Central memory CD4-positive, alpha-beta T cell (primary cell): ENCODE data around the gene FGF18.

ENCODE experiments used
- DNase-seq: peaks from one replicate; pipeline ENCODE4 v3.0.0; 2022

FGF18 gene

DNA sequence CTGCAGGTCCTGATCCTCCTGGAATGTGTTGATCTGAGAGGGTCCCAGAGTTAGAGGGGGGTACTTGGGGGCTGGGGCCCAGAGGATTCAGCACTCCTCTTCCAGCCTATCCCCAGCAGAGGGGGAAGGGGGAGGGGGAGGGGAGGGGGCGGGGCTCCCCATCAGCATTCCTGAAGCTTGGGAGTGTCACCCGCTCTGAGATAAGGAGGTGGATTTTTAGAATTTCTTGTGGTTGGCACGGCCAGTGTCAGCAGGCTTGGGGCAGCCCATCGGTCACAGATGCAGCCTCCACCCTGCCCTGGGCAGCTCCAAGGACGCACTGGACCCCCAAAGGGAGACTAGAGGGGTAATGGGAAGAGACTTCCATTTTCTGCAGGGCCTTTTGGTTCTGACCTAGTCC lies 5.3 kb downstream of the FGF18 start:
- DNase-seq: no peak

DNA sequence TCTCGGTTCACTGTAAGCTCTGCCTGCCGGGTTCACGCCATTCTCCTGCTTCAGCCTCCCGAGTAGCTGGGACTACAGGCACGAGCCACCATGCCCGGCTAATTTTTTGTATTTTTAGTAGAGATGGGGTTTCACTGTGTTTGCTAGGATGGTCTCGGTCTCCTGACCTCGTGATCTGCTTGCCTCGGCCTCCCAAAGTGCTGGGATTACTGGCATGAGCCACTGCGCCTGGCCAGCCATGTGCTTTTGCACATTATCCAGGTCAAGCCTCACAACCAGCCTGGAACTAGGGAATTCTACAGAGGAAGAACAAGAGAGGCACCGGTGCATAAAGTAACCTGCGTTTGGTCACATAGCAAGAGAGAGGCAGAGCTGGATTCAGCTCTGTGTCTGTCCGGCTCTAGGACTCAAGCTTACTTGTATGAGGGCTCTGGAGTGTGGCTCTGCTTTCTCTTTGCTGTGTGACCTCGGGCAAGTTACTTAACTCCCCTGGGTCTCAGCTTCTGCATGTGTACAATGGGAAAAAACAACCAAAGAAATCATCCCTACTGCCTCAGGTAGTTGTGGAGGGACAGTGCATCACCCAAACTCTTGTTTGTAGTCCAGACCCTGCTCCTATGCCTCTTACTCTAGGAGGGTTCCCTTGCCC lies 6.3 kb downstream of the FGF18 start:
- DNase-seq: no peak

DNA sequence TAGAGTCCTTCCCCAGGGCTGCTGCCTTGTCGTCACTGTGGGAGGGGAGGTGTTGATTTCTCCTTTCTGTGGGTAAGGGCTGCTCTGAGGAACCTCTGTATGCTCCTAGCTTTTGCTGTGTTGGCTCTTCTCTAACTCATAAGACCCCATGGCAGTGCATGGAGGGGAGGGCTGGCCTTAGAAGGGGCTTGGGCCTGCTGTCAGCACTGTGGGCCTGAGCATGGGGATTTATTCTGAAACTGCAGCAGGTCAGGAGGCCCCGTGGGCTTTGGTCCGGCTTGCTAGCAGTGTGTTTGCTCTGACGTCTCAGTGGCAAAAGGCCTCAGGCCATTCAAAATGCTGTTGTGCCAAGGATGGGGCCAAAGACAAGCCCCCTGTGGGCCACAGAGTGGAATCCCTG lies 6.8 kb downstream of the FGF18 start:
- no peak for DNase-seq

DNA sequence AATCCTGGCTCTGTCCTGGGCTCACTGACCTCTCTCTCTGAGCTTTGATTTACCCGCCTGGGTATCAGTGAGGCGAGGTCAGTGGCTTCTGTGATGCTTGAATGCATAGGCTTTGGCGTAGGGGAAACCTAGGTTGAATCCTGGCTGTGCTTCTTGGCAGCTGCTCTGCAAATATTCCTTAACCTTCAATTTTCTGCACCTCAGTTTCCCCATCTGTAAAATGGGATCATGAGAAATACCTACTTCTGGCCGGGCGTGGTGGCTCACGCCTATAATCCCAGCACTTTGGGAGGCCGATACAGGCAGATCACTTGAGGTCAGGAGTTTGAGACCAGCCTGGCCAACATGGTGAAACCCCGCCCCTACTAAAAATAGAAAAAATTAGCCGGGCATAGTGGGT lies 7.2 kb downstream of the FGF18 start:
- no peak for DNase-seq

DNA sequence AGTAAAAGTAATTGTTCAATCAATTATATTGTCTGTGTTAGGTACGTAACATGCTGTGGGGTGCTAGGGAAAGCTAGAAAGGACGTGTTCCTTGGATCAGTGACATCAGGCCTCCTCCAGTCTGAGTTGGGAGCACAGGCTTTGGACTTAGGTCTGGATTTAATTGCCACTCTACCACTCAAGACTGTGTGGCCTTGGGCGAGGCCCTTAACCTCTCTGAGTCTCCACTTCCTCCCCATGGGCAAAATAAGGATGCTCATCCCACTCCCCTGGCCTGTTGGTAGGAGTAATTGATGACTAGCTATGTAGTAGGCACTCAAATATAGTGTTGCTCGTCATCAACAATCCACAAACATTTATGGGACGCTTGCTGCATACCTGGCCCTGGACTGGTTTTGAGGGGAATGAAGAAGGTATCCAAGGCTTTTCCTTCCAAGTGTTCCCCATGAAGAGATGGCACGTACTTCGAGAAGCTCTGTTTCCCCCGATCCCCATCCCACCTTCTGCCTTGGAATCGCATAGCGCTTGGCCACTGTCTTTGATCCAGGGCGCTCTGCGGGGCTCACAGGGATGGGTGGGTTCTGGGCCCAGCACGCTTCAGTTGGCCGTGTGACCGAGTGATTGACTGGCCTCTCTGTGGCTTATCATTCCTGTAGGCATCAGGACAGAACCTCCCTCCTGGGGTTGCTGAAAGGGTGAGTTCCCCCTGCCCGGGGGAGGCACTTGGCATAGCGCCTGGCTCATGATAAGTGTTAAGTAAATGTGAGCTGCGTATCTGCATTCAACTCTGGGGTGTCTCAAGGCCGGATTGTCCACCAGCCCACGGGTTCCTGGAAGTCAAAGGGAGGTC lies 8.1 kb downstream of the FGF18 start:
- DNase-seq: no peak

DNA sequence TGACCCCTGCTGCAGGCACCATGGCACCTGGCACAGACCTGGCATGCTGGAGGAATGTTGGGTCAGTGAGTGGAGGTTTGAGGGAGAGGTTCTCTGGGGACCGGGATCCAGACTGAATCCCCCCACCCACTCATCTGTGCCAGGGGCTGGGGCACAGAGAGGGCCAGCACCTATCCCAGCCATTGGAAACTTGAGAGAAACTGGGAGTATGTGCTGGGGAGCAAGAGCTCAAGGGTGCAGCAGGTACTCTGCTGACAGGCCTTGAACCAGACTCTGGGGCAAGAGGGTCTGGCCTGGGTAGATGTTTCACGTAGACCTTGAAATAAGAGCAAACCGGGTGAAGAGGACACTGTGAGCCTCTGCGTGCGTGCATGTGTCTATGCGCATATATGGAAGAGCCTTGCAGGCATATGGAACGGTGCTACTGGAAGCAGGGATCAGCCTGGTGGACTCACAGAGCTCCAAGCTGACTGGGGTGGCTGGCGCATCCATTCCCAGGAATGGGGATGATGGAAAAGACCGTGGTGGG lies 8.8 kb downstream of the FGF18 start:
- no peak for DNase-seq

DNA sequence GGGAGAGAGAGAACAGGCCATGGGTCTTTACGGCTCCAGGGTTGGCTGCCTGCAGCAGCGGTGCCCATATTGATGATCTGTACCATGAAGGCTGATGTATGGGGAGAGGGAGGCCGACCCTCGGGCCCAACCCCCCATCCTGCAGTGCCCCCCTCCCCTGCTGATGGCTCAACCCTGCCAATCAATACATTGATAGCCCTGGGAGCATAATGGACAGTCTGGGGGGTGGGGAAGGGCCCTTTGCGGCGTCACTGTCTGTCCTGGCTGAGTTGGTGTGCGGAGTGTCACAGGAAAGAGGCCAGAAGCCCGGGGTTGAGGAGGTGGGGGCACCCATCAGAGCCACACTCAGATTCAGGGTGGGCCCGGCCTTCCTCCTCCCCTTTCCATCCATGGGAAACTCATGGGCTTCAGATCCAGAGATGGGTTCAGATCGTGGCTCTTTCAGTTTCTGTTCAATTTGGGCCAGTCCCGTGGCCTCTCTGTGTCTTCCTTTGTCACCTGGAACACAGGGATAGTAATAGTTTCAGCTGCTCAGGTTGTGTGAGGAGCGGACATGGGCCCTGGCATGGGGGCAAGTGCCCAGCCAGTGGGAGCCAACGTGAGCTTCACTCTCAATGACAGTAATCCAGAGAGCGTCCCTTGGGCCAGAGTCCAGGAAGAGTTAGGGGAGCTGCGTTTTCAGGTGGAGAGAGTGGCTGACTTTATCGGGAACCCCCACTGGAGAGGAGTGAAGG lies 9.5 kb downstream of the FGF18 start:
- DNase-seq: no peak

DNA sequence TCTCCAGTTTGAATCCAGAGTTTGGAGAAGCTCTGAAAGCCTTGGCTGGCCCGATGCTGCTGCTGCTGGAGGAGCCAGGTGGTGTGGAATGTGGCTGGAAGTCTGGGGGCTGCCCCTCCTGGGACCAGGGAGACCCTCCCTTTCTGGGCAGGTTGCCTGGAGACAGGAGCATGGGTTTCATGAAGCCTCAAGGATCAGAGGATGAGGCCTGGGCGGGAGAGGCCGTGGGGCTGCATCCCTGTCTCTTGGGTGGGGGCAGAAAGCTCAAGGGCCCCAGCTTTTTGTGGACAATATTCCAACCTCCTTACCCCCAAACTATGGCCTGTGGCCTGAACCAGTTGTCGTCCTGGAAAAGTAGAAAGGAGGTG lies 10.1 kb downstream of the FGF18 start:
- DNase-seq: no peak

DNA sequence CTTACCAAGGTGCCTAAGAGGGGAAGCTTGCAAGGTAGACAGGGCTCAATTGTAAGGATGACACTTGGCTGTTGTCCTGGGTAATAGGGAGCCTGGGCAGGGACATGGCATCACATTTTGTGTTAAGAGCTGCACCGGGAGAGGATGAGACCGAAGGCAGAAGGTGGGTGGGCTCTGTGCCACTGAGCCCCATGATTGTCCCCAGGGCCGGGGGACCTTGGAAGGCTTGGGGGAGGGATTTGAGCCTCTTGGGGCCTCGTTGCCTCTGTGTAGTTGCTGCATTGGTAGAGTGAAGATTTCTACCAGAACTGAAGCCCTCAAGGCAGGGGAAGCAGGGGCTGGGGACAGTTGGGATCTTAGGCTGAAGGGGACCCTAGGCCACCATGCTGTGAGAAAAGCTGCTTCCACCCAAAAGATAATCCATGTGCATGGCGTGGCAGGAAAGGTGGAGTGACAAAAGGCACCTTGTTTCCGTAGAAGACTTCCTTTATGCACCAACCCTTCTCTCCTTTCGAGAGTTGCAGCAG lies 11.9 kb downstream of the FGF18 start:
- DNase-seq: no peak

DNA sequence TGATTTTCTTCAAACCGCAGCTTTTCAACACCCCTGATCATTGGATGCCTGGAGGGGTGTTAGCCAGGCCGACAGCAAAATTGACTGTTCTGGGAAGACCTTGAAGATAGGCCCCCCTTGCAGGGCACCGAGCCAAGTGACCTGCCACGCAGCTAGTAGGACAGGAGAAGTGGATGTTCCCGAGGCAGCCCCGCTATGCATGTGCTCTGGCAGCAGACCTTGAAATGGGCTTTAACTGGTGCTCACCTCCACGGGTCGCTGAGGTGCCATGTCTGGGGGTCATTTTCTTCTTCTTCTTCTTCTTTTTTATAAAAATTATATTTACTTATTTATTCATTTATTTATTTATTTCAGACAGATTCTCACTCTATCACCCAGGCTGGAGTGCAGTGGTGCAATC lies 12.6 kb downstream of the FGF18 start:
- no peak for DNase-seq

DNA sequence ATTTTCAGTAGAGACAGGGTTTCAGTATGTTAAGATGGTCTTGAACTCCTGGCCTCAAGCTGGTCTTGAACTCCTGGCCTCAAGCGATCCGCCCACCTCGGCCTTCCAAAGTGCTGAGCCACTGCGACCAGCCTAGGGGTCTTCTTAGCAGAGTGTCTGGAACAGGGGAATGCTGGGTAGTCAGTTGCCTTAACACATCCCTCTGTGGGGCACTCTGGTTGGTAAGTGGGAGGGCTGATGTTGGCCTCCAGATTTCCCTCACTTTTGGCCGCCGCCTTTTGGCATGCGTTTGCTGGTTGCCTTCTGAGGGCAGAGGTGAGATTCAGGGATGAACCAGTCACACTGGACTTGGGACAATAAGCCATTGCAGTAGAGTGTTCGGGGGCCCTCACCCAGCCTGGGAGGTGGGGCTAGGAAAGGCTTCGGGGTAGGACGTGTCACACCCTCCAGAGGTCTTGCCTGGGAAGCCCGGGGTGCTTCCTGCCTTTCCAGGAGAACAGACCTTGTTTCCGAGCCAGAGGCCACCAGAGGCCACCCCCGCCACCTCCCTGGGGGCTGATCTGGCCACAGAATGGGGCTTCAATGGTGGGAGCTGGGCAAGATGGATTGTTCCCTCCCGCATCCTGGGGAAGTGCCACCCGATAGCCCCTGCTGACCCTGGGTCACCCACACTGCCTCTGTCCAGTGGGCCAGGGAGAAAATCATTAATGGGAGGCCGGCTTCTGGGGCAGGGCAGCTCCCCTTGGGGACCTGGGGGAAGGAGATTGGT lies 13.3 kb downstream of the FGF18 start:
- no peak for DNase-seq

DNA sequence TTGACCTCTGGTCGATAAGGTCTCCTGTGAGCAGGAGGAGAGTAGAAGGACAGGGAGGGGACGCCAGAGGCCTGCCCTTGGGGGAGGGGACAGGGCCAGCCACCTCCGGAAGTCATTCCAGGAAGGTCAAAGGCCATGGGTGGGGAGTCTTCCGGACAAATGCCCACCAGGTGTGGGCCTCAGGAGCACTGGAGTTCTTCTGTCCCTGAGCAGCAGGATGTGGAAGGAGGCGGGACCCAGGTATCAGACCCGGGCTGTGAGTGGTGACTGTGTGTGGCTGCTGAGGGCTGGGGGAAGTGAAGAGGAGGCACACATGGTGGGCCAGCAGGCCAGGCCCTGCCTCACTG lies 13.9 kb downstream of the FGF18 start:
- no peak for DNase-seq

DNA sequence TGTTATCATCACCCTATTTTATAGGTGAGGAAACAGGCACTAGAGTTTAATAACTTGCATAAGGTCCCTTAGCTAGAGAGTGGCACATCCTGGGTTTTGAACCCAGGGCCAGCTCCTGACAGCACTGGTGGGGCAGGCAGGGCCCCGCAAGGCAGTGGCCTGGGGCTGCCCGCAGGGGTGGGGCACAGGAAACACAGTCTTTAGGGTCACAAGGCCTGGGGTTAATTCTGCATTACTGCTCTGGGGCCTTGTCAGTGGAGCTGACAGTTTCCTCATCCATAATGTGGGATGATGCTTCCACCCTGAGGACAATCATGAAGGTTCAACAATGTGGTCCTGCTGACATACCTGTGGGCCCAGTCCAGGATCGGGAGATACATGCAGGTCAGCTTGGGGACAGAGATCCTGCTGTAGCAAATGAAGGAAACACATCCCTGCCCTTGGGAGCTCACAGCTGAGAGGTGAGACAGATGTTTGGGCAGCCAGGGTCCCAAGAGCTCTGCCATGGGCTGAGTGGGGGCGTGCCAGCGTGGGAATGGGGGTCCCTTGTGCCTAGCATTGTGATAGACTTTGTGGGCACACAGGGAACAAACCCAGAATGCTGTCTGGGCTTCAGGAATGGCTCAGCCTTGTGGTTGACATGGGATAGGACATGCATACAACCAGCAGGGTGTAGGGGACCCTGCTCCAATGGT lies 14.7 kb downstream of the FGF18 start:
- DNase-seq: no peak

DNA sequence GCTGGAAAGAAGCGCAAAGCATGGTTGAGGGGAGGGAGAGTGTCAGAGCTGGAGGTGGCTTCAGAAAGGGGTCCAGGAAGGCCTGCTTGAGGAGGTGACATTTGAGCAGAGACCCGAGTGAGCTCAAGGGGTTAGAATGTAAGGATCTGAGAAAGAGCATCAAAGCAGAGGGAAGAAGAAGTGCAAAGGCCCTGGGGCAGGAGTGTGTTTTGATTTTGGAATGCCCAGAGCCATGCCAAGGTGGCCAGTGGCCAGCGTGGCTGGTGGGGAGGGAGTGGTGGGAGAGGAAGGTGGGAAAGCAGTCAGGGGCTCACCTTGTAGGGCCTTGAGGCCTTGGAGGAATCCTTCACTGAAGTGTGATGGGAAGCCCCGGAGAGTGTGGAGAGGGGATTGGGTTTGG lies 15.4 kb downstream of the FGF18 start:
- no peak for DNase-seq

DNA sequence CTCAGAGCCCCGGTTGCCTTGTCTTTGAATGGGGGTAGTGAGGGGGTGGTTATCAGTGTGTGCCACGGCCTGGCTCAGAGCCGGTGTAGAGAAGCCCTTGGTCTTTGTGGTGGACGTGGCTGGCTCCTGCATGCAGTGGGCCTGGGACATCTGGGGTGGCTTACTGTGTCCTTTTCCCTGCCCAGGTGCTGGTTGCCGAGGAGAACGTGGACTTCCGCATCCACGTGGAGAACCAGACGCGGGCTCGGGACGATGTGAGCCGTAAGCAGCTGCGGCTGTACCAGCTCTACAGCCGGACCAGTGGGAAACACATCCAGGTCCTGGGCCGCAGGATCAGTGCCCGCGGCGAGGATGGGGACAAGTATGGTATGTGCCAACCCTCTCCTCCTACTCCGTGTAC lies 16.5 kb downstream of the FGF18 start:
- no peak for DNase-seq

DNA sequence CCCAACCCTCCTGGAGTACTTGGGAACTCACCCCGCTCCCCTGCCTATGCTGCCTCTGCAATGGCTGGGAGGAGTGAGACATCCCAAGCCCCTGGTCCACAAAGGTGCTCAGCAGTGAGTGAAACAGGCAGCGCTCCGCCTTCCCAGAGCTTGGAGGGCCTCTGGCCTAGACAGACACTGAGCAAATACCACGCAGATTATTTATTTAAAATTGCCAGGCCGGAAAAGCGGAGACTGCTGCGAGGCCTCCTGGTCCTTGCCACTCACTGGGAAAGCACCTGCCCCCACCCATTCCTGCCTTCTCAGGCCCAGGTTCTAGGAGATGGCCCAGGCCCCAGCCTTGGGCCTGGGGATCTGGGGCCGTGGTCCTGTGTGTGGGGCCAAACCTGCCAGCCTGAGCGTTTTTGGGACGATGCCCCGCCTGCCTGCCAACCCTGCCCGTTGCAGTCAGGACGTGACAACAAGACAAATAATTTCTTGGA lies 17.4 kb downstream of the FGF18 start:
- no peak for DNase-seq

DNA sequence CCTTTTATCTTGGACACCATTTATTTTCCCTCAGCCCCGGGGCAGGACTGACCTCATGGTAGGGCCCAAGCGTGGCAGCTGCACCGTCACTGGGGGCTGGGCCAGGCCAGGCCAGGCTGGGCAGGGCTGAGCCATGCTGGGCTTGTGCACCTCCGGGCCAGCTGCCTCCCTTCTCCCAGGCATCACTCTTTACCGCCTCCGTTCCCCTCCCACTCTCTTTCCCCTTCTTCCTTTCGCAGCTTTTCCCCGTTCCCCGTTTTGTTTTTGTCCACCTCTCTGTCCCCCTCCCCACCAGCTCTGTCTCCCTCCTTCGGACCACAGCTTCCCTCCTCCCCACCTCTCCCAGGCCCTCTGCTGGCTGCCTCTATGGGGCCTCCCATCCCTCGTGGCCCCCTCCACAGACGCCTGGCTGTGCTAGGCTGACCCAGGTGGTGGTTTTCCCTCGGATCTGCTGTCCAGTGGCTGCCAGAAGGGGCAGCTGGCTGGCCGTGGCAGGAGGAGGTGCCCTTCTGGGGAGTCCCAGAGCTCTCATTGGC lies 17.9 kb downstream of the FGF18 start:
- DNase-seq: no peak

DNA sequence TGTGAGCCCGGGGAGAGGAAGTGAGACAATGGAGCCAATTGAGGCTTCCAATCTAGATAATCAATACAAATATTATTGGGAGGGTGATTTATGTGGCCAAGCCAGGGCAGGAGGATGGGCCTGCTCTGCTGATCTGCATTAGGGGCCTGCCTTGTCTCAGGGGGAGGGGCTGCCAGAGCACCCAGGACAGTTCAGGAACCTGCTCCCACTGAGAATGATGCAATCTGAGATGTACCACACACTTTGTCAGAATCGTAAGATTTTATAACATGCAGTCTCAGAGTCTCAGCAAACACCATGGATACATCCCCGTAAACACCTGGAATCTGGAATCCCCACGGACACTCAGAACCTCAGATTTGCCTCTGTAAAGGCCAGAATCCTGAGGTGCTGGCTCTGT lies 19.3 kb downstream of the FGF18 start:
- no peak for DNase-seq

DNA sequence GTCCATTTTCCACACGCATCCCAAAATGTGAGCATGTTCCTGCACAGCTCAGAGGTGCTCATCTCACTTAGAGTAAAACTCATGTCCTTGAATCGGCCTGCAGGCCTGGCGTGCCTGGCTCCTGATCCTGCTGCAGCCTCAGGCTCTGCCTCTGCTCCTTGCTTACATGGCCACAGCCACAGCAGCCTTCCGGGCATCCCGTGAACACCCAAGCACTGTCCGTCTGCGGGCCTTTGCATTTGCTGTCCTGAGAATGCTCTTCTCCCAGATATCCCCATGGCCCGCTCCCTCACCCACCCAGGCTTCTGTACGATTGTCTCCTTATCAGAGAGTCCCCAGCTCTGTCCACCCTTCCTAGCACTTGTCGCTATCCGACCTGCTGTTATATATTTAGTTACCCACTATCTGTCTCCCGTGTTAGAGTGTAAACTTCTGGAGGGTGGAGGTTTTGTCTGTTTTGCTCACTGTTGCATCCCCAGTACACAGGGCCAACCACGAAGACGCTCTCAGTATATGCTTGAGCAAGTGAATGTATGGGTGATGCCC lies 21.9 kb downstream of the FGF18 start:
- DNase-seq: no peak

DNA sequence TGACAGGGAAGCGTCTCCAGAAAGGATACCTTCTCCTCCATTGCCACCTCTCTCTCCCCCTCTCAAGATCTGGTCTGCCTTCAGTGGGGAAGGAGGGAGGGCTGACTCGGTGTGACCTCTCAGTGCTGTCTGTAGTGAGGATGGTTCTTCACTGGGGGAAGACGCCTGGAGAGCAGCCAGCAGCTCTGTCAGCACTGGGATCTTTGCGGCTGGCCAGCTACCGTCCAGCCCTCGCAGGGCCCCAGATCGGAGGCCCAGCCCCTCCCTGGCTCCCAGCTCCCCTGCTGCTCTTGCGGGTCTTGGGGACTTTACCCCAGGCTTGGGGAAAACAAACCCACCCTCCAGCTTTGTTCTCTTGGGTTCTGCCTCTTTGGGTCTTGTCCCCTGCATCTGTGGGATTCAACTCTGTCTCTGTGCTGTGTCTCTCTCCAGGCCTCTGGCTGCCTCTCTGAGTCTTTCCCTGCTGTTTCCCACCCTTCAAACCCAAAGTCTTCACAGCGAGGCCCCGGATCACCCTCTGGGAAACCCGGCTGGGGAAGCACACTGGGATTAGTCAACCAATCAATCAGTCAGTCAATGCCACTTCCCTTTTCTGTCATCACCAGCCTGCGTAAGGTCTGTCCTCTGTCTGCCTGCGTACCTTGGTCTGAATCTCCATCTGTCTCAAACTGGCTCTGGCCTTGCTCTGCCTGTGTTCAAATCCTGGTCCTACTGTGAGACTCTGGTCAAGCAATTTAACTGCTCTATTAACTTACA lies 23.0 kb downstream of the FGF18 start:
- no peak for DNase-seq

DNA sequence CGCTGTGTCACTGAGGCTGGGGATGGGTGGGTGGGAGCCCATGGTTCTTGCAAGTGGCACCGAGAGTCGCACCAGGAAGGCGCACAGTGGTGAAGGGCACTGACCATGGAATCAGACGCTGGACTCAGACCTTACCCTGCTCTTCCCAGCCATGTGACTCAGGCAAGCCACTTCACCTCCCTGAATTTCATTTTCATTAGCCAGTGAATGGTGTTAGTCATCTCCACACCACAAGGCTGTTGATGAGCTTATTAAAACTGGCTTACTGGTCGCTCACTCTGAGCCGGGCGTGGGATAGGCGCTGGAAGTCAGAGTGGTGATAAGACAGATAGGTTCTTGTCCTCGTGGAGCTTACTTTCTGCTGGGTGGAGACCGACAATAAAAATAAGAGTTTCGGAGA lies 25.1 kb downstream of the FGF18 start:
- DNase-seq: no peak
